Measurements from ENCODE around the gene GCLC. TPM values are rescaled to one million over a fixed set of nuclear protein-coding genes. Genes with fewer than 3 reads are reported as not detected.

GCLC gene
- total and polyA plus RNA-seq, 12 donors, result 7.3 to 116 (median 37.9) TPM

DNA sequence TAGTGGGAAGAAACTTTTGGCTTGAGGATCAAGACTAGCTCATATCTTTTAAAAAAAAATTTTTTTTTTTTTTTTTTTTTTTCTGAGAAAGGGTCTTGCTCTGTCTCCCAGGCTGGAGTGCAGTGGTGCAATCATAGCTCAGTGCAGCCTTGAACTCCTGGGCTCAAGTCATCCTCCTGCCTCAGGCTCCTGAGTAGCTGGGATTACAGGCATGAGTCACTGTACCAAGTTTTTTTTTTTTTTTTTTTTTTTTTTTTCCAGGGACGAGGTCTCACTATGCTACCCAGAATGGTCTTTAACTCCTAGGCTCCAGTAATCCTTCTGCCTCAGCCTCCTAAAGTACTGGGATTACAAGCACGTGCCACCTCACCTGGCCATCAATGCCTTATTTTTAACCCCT is 27.9 kb downstream of the GCLC start:
- TF ChIP-seq, protein P1, sequence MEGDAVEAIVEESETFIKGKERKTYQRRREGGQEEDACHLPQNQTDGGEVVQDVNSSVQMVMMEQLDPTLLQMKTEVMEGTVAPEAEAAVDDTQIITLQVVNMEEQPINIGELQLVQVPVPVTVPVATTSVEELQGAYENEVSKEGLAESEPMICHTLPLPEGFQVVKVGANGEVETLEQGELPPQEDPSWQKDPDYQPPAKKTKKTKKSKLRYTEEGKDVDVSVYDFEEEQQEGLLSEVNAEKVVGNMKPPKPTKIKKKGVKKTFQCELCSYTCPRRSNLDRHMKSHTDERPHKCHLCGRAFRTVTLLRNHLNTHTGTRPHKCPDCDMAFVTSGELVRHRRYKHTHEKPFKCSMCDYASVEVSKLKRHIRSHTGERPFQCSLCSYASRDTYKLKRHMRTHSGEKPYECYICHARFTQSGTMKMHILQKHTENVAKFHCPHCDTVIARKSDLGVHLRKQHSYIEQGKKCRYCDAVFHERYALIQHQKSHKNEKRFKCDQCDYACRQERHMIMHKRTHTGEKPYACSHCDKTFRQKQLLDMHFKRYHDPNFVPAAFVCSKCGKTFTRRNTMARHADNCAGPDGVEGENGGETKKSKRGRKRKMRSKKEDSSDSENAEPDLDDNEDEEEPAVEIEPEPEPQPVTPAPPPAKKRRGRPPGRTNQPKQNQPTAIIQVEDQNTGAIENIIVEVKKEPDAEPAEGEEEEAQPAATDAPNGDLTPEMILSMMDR (IDR thresholded peaks at IDR 0.05), result no peak
- TF ChIP-seq POLR2A (IDR thresholded peaks at IDR 0.05), result no peak
- 37 to 62% (median 45%) methylated on average over 2 of the region's 2 CpGs for WGBS, 4 donors
- H3K4me1 ChIP-seq (replicated peaks in 1 of 2), result no peaks in the 10 kb centered on the region
- no peaks in the 10 kb centered on the region for H3K27me3 ChIP-seq
- intact Hi-C loops (cut with DNase I), result no loop called here
- H3K27ac ChIP-seq, result no peak overlapping the region
- H3K9me3 ChIP-seq (replicated peaks in 1 of 3), result no peaks in the 10 kb centered on the region
- DNase-seq, result peak; percentile 40 to 76 (median 68)
- H3K36me3 ChIP-seq (replicated peaks in 1 of 2), result peaks cover 0 to 21% of the 10 kb centered on the region in 2 donors
- H3K4me3 ChIP-seq, result no peak overlapping the region

DNA sequence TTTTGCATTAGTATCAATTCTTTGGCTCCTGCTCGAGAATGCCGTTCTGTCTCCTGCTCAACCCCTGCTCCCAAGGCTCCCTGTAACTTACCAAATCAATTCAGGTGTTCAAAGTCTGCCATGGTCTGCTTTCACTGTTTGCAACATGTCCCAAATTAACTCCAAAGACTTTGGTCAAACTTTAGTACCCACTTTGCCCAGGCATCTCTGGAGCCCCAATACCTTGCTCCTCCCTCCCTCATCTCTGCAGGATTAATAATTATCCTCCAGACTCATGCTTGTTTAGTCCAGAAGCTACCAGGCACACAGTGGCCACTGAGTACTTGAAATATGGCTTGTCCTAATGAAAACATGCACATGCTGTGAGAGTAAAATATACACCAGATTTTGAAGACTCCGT is 30.2 kb downstream of the GCLC start:
- intact Hi-C loops (cut with DNase I), result no loop called here
- Histone ChIP-seq H3K27ac (no peak overlapping the region), H3K27me3 (no peaks in the 10 kb centered on the region), H3K4me3 (no peak overlapping the region), H3K4me1 (replicated peaks in 1 of 2) (no peaks in the 10 kb centered on the region), H3K9me3 (replicated peaks in 1 of 3) (no peaks in the 10 kb centered on the region), H3K36me3 (replicated peaks in 1 of 2) (peaks cover 0 to 24% of the 10 kb centered on the region in 2 donors)
- 88 to 99% (median 95%) methylated on average over 3 of the region's 3 CpGs for WGBS, 4 donors
- no peak for DNase-seq
- no peak for TF ChIP-seq POLR2A (IDR thresholded peaks at IDR 0.05)
- TF ChIP-seq, protein P1 (IDR thresholded peaks at IDR 0.05), result no peak

DNA sequence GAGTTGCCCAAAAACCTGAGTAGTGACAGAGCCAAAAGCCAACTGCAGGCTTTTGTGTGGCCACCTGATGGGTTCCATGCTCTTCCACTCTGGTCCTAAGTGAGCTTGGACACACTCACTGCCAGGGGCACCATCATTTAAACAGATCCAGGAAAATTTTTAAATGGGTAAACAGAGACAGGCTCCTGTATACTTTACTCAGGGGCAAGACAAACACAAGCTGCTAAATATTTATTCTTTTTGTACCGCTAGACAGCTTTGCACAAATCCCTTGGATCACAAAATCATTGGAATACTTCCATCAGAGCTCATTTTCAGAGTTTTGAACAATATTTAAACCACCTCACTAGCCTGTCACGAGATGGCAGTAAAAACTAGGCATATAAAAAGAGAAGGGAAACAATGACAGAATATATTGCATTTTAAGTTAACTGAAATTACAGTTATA is 31.4 kb downstream of the GCLC start:
- peaks cover 0 to 31% of the 10 kb centered on the region in 2 donors for H3K36me3 ChIP-seq (replicated peaks in 1 of 2)
- no peak for DNase-seq
- TF ChIP-seq, protein P1 (IDR thresholded peaks at IDR 0.05), result no peak
- H3K27ac ChIP-seq, result no peak overlapping the region
- intact Hi-C loops (cut with DNase I), result no loop called here
- H3K9me3 ChIP-seq (replicated peaks in 1 of 3), result no peaks in the 10 kb centered on the region
- no peak overlapping the region for H3K4me3 ChIP-seq
- 90 to 97% (median 94%) methylated on average over 2 of the region's 2 CpGs for WGBS, 4 donors
- no peaks in the 10 kb centered on the region for H3K4me1 ChIP-seq (replicated peaks in 1 of 2)
- no peaks in the 10 kb centered on the region for H3K27me3 ChIP-seq

DNA sequence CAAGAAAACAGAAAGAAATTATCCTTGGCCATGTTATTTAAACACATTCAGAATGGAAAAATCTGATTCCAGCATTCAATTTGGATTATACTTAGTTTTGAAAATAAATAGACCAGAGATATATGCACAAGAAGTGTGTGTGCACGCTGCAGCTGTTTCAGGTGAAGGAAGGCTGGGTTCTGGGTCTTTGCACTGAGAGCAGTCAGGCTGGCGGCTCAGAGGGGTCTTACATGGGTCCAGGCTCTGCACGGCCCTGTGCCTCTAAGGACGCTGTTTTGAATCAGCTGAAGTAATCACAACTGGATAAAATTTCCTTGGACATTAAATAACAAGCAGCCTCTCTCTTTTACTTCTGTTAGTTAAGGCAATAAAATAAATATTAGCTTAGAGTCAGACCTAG is 31.8 kb downstream of the GCLC start:
- TF ChIP-seq POLR2A (IDR thresholded peaks at IDR 0.05), result no peak
- TF ChIP-seq, protein P1 (IDR thresholded peaks at IDR 0.05), result no peak
- H3K9me3 ChIP-seq (replicated peaks in 1 of 3), result no peaks in the 10 kb centered on the region
- DNase-seq, result no peak
- intact Hi-C loops (cut with DNase I), result no loop called here
- H3K27me3 ChIP-seq, result no peaks in the 10 kb centered on the region
- WGBS, 4 donors, result 89 to 95% (median 94%) methylated on average over 4 of the region's 4 CpGs
- peaks cover 0 to 31% of the 10 kb centered on the region in 2 donors for H3K36me3 ChIP-seq (replicated peaks in 1 of 2)
- no peaks in the 10 kb centered on the region for H3K4me1 ChIP-seq (replicated peaks in 1 of 2)
- no peak overlapping the region for H3K4me3 ChIP-seq
- no peak overlapping the region for H3K27ac ChIP-seq

Measured in adrenal gland (tissue), 12 donors.